ENCODE measurements around the gene PLCH2.

The PLCH2 gene

GRCh38 chr1:2502210-2502609 lies 26.1 kb downstream of the PLCH2 start:
- DNase-seq: no peak

GRCh38 chr1:2502661-2503553 lies 26.8 kb downstream of the PLCH2 start:
- DNase-seq: no peak

- DNase-seq: no peak
Measured at GRCh38 chr1:2503554-2504224, 27.6 kb downstream of the PLCH2 start.

GRCh38 chr1:2504225-2504948 lies 28.3 kb downstream of the PLCH2 start:
- no peak for DNase-seq

GRCh38 chr1:2504949-2505272 lies 28.8 kb downstream of the PLCH2 start:
- no peak for DNase-seq

- DNase-seq: no peak
Measured at GRCh38 chr1:2505461-2505994, 29.4 kb downstream of the PLCH2 start.

GRCh38 chr1:2506007-2506860 lies 30.1 kb downstream of the PLCH2 start:
- DNase-seq: no peak

GRCh38 chr1:2506901-2507565 lies 30.9 kb downstream of the PLCH2 start:
- no peak for DNase-seq

- DNase-seq: no peak
Measured at GRCh38 chr1:2507744-2508155, 31.7 kb downstream of the PLCH2 start.

- no peak for DNase-seq
Measured at GRCh38 chr1:2508180-2508579, 32.1 kb downstream of the PLCH2 start.

- DNase-seq: no peak
Measured at GRCh38 chr1:2508751-2509150, 32.7 kb downstream of the PLCH2 start.

- DNase-seq: no peak
Measured at GRCh38 chr1:2509589-2509988, 33.5 kb downstream of the PLCH2 start.

- no peak for DNase-seq
Measured at GRCh38 chr1:2510366-2511155, 34.5 kb downstream of the PLCH2 start.

- DNase-seq: no peak
Measured at GRCh38 chr1:2512862-2513421, 36.9 kb downstream of the PLCH2 start.

GRCh38 chr1:2513939-2514652 lies 38.0 kb downstream of the PLCH2 start:
- DNase-seq: no peak

- DNase-seq: no peak
Measured at GRCh38 chr1:2514863-2515762, 39.0 kb downstream of the PLCH2 start.

- DNase-seq: no peak
Measured at GRCh38 chr1:2515763-2516080, 39.6 kb downstream of the PLCH2 start.

- DNase-seq: no peak
Measured at GRCh38 chr1:2516124-2516523, 40.0 kb downstream of the PLCH2 start.

- no peak for DNase-seq
Measured at GRCh38 chr1:2516946-2517345, 40.9 kb downstream of the PLCH2 start.
